PFSK-1 (cell line): ENCODE measurements around the gene ZFP36.

ENCODE experiments used
- FOXP2 ChIP-seq: optimal IDR thresholded peaks from 2 replicates; pipeline ENCODE3; 2011; ENCODE audit warnings: borderline replicate concordance, control low read depth, inconsistent platforms; ENCODE audit not compliant: insufficient read depth; ENCODE audit errors: extremely low read length, extremely low read depth
- POLR2AphosphoS5 ChIP-seq: IDR thresholded peaks from 2 replicates; pipeline ENCODE4 v1.6.1; 2012; ENCODE audit warnings: low read depth, mild to moderate bottlenecking, control low read depth, low read length, moderate library complexity
- REST ChIP-seq, 2 experiments: IDR thresholded peaks; 2 replicates each; pipeline versions ENCODE4 v1.6.1 to v1.8.0; 2011 to 2012; ENCODE audit warnings: low read depth in 2 of 2, low read length in 2 of 2, control low read depth in 1 of 2, inconsistent platforms in 1 of 2, mild to moderate bottlenecking in 1 of 2, moderate library complexity in 1 of 2; ENCODE audit not compliant: insufficient read depth in 1 of 2
- SIN3A ChIP-seq: IDR thresholded peaks from 2 replicates; pipeline ENCODE4 v1.6.1; 2012; ENCODE audit warnings: mild to moderate bottlenecking, low read length, moderate library complexity, borderline replicate concordance; ENCODE audit not compliant: insufficient read depth
- TAF1 ChIP-seq: IDR thresholded peaks from 2 replicates; pipeline ENCODE4 v1.6.1; 2012; ENCODE audit warnings: low read length, control low read depth, borderline replicate concordance; ENCODE audit not compliant: insufficient read depth

The ZFP36 gene

GRCh38 chr19:39438270-39438934 is 31.8 kb downstream of the ZFP36 start:
- TF ChIP-seq REST (IDR thresholded peaks at IDR 0.05; ENCODE audit: insufficient read depth in 1 of 2, low read depth in 2 of 2, low read length in 2 of 2) (no peak), FOXP2 (no peak), SIN3A (no peak), POLR2AphosphoS5 (no peak), TAF1 (no peak)

DNA sequence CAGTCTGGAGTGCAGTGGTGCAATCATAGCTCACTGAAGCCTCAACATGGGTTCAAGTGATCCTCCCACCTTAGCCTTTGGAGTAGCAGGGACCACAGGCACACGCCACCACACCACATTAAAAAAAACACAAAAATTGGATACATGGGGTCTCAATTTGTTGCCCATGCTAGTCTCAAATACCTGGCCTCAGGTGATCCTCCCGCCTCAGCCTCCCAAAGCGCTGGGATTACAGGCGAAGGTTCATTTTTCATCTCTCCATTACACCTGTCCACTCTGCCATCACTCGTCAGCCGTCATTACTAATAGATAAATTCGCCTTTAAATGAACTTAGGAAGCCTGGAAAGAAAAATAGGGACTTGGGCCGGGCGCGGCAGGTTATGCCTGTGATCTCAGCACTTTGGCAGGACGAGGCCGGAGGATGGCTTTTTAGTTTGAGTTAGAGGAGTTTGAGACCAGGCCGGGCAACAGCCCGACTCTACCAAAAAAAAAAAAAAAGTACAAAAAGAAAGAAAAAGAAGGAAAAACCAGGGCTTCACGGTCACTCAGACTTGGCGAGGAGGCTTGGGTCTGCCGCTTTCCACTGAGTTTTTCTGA is 38.0 kb downstream of the ZFP36 start:
- TF ChIP-seq SIN3A = no peak
- no peak for TF ChIP-seq REST (IDR thresholded peaks at IDR 0.05; ENCODE audit: insufficient read depth in 1 of 2, low read depth in 2 of 2, low read length in 2 of 2)
- no peak for TF ChIP-seq TAF1
- TF ChIP-seq POLR2AphosphoS5 = no peak
- TF ChIP-seq FOXP2 = no peak

DNA sequence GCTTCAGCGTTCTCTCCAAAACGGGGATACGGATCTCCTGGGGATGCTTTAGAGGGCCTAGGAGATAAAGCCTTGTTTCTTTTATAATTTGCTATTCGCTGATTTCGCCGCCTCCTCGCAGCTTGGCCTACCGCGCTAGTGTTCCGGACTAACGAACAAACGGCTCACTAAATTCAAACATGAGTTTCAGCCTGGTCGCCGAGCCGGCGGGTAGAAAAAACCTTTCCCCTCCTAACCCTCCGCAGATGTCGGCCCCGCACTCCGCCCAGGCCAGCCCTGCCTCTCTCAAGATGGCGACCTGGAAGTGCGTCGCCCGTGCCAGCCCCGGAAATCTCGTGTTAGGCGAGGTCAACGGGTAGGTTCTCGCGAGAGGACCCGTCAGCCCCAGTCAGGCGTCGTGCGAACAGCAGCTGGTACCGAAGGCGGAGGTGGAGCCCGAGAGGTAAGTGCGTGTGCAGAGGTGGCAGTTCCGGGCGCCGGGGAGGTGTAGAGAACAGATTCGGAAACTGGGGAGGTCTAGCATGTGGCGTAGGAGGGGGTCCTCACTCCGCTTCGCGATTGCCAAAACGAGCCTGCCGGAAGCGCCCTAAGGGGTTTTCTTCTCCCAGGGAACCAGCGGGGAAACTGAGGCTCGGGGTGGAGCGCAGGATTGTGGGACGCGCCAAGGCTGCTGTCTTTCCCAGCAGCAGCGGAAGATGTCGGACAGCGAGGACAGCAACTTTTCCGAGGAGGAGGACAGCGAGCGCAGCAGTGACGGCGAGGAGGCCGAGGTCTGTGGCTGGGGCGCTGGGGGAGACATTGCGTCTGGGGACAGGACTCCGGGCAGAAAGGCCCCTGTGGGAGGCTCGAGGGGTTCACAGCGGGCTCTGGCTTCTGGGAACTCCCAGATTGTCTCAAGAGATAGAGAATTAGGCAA is 38.8 kb downstream of the ZFP36 start, which contains the start of gene SUPT5H:
Gene SUPT5H, plus strand, starts transcription at position 387 of the 916 bp plus-strand sequence. Its CDS starts 309 bp downstream, at position 696.
- peak; percentile 83 for TF ChIP-seq POLR2AphosphoS5
- peak in 1 of 2 experiments; percentile 11; a peak in 1 of 4 replicates for TF ChIP-seq REST (IDR thresholded peaks at IDR 0.05; ENCODE audit: insufficient read depth in 1 of 2, low read depth in 2 of 2, low read length in 2 of 2)
- peak; percentile 97 for TF ChIP-seq TAF1
- peak; percentile 86 for TF ChIP-seq FOXP2
- peak; percentile 93 for TF ChIP-seq SIN3A

- no peak for TF ChIP-seq REST (IDR thresholded peaks at IDR 0.05; ENCODE audit: insufficient read depth in 1 of 2, low read depth in 2 of 2, low read length in 2 of 2)
- no peak for TF ChIP-seq SIN3A
- no peak for TF ChIP-seq TAF1
- TF ChIP-seq FOXP2 = no peak
- TF ChIP-seq POLR2AphosphoS5 = no peak
Observed at GRCh38 chr19:39446365-39447084, 39.9 kb downstream of the ZFP36 start.
